GM10266 (cell line): ENCODE measurements around the gene DISP2.
A peak's percentile ranks its signal among the peaks of the same experiment; 100 is the strongest.

Source experiments
- DNase-seq: peaks from one replicate; pipeline ENCODE4 v3.0.0; 2012; ENCODE audit errors: extremely low spot score
- TF ChIP-seq, protein P1 (sequence below): IDR thresholded peaks from 2 replicates; pipeline ENCODE4 v1.5.1; 2012; ENCODE audit warnings: mild to moderate bottlenecking, low read depth; ENCODE audit not compliant: control insufficient read depth, insufficient read depth; ENCODE audit errors: missing control alignments

The DISP2 gene

GRCh38 chr15:40382580-40383456 lies 24.8 kb downstream of the DISP2 start, which contains the start of gene KNSTRN:
TSS of gene KNSTRN (plus strand) at chr15:40382721. CDS start at chr15:40382836, 115 bp downstream.
- peak; percentile 95 for DNase-seq
- TF ChIP-seq, protein P1, sequence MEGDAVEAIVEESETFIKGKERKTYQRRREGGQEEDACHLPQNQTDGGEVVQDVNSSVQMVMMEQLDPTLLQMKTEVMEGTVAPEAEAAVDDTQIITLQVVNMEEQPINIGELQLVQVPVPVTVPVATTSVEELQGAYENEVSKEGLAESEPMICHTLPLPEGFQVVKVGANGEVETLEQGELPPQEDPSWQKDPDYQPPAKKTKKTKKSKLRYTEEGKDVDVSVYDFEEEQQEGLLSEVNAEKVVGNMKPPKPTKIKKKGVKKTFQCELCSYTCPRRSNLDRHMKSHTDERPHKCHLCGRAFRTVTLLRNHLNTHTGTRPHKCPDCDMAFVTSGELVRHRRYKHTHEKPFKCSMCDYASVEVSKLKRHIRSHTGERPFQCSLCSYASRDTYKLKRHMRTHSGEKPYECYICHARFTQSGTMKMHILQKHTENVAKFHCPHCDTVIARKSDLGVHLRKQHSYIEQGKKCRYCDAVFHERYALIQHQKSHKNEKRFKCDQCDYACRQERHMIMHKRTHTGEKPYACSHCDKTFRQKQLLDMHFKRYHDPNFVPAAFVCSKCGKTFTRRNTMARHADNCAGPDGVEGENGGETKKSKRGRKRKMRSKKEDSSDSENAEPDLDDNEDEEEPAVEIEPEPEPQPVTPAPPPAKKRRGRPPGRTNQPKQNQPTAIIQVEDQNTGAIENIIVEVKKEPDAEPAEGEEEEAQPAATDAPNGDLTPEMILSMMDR, result no peak

- TF ChIP-seq, protein P1, result no peak
- no peak for DNase-seq
These were observed 28.5 kb downstream of the DISP2 start for GRCh38 chr15:40386480-40386879.

DNA sequence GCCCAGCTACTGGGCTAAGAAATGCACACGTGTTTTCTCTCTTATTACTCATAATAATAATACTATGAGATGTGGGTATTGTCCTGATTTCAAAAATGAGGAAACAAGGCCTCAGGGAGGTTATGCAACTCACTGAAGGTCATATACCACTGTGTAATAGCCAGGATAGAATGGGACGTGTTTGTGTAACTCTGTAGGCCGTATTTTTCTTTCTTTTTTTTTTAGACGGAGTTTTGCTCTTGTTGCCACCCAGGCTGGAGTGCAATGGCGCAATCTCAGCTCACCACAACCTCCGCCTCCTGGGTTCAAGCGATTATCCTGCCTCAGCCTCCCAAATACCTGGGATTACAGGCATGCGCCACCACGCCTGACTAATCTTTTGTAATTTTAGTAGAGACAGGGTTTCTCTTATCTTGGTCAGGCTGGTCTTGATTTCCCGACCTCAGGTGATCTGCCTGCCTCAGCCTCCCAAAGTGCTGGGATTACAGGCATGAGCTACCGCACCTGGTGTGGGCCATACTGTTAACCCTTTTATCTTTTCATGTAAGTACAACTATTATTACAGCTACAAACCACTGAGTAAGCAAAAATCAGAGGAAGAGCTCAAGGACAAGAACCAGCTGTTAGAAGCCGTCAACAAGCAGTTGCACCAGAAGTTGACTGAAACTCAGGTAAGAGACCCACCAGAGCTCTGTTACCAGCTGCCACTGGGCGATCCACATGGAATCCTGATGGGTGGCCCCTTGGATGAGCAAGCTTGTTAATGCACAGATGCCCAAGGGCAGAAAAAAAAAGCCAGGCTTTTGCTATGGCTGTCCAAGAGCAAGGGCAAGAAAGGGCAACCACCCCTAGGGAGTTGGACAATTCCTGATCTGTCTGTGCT lies 31.2 kb downstream of the DISP2 start:
- no peak for DNase-seq
- TF ChIP-seq, protein P1, result no peak

- TF ChIP-seq, protein P1, result no peak
- no peak for DNase-seq
These were observed 32.0 kb downstream of the DISP2 start for GRCh38 chr15:40389824-40390595.

DNA sequence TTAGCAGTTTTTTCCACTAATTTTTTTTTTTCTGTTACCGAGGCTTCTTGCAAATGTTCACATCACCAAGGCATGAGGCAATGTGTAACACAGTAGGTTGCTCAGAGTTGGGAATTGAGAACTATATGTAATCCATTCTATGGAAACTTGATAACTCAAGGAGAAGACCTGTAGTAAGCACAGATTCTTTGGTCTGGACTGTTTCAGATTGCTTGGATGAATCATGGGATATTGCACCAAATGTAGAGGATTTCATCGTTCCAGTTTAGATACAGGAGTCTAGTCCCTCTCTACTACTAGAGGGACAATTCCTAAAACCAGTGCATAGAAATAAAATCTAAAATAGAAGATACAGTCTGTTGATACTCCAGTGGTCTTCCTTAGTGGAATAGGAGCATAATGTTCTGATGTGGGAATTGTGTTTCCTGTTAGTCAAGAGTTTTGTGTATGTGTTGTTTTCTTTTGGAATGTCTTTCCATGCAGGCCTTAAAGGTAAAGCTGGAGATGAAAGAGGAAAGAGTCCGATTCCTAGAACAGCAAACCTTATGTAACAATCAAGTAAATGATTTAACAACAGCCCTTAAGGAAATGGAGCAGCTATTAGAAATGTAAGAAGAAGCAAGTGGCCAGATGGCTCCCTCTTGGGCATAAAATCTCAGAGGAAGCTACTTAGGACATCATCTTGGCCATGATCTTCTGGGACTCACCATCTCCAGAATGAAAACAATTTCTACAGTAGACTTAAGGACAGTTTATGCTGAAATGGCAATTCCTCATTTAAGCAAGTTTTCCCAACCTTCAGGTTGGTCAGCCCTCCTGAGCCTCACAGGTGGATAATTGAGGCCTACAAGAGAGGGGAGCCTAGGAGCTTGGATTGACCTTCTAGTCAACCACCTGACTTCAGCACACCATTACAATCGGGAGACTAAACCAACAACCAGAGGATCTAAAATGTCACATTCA lies 35.2 kb downstream of the DISP2 start:
- TF ChIP-seq, protein P1, result no peak
- no peak for DNase-seq

DNA sequence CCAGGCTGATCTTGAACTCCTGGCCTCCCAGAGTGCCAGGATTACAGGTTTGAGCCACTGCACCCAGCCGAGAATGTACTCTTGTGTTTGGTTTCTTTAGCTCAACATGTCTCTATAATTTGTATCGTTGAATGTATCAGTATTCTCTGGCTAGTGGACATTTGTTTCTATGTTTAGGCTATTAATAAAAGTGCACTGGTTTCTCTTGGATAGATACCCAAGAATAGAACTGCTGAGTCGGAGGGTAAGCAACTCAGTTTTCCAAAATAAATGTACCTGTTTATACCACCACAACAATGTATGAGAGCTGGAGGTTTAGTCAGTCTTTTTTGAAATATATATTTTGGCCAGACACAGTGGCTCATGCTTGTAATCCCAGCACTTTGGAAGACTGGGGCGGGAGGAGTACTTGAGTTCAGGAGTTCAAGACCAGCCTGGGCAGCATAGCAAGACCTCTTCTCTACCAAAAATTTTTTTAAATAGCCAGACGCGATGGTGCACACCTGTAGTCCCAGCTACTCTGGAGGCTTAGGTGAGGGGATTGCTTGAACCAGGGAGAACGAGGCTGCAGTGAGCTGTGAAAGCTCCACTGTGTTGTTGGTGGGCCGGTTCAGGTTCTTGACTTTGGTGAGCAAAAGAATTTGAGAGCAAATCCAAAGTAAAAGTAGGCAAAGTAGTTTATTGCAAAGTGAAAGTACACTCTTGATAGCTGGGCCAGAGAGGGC lies 39.8 kb downstream of the DISP2 start:
- no peak for DNase-seq
- TF ChIP-seq, protein P1, result no peak
